WTC11 (cell line): Measurements from ENCODE around the gene ACTN2. TPM values are rescaled to one million over a fixed set of nuclear protein-coding genes. Genes with fewer than 3 reads are reported as not detected.

ENCODE experiments used
- ATAC-seq: fragments of 200-7000 bp; cut with Tn5 transposase; 2 replicates; pipeline ENCODE4 v1.10.0; 2021; ENCODE audit warnings: mild to moderate bottlenecking, moderate library complexity
- CTCF ChIA-PET: fragments of 300-600 bp; sonication (Branson Sonifier 250); formaldehyde crosslinking; loops from one replicate; lab custom pipeline; 2021; ENCODE audit warnings: antibody characterized with exemption; lab: Charles Lee
- POLR2A ChIA-PET: fragments of 350-600 bp; sonication (Branson Sonifier 250); formaldehyde crosslinking; loops from one replicate; lab custom pipeline; 2021; ENCODE audit warnings: antibody characterized with exemption; lab: Charles Lee
- DNase-seq: peaks from one replicate; pipeline ENCODE4 v3.0.0; 2021; ENCODE audit warnings: low spot score
- H3K27ac Mint-ChIP-seq: 2 replicates; pipeline ENCODE4 v1.8.0; 2021; ENCODE audit warnings: mixed read lengths
- H3K27me3 Mint-ChIP-seq: 2 replicates; pipeline ENCODE4 v1.8.0; 2021; ENCODE audit warnings: low read depth, mild to moderate bottlenecking, moderate library complexity, mixed read lengths
- H3K36me3 Mint-ChIP-seq: 2 replicates; pipeline ENCODE4 v1.8.0; 2021; ENCODE audit warnings: mixed read lengths
- H3K4me1 Mint-ChIP-seq: 2 replicates; pipeline ENCODE4 v1.8.0; 2022; ENCODE audit warnings: mixed read lengths
- H3K4me3 Mint-ChIP-seq: 2 replicates; pipeline ENCODE4 v1.8.0; 2021; ENCODE audit warnings: mild to moderate bottlenecking, moderate library complexity, mixed read lengths
- H3K9me3 Mint-ChIP-seq: 2 replicates; pipeline ENCODE4 v1.8.0; 2021; ENCODE audit warnings: mixed read lengths
- ATF1 ChIP-seq: sonication (generic); formaldehyde crosslinking; IDR thresholded peaks from 2 replicates; pipeline ENCODE4 v1.8.1; 2023; ENCODE audit warnings: mild to moderate bottlenecking, moderate library complexity, missing genetic modification reagents
- ATF6 ChIP-seq: sonication (generic); formaldehyde crosslinking; IDR thresholded peaks from 2 replicates; pipeline ENCODE4 v1.8.1; 2023; ENCODE audit warnings: mild to moderate bottlenecking, missing genetic modification reagents
- CDX4 ChIP-seq: fragments of 250-450 bp; sonication (Bioruptor Pico); IDR thresholded peaks from 2 replicates; pipeline ENCODE4 v1.9.0; 2021; ENCODE audit warnings: moderate library complexity, mild to moderate bottlenecking, inconsistent platforms, borderline replicate concordance
- CREM ChIP-seq: sonication (generic); formaldehyde crosslinking; IDR thresholded peaks from 2 replicates; pipeline ENCODE4 v1.8.1; 2022; ENCODE audit warnings: mild to moderate bottlenecking, missing genetic modification reagents, moderate library complexity
- MYBL2 ChIP-seq: sonication (generic); formaldehyde crosslinking; IDR thresholded peaks from 2 replicates; pipeline ENCODE4 v1.8.1; 2023; ENCODE audit warnings: mild to moderate bottlenecking, moderate library complexity, missing genetic modification reagents
- NFATC4 ChIP-seq: fragments of 250-450 bp; sonication (Bioruptor Pico); IDR thresholded peaks from 2 replicates; pipeline ENCODE4 v1.9.0; 2021; ENCODE audit warnings: mild to moderate bottlenecking
- SOX15 ChIP-seq: fragments of 250-450 bp; sonication (Bioruptor Pico); IDR thresholded peaks from 2 replicates; pipeline ENCODE4 v1.9.0; 2021; ENCODE audit warnings: mild to moderate bottlenecking
- TEAD4 ChIP-seq: sonication (generic); formaldehyde crosslinking; IDR thresholded peaks from 2 replicates; pipeline ENCODE4 v1.8.0; 2022; ENCODE audit warnings: mild to moderate bottlenecking, missing genetic modification reagents
- ZBTB21 ChIP-seq: sonication (generic); formaldehyde crosslinking; IDR thresholded peaks from 2 replicates; pipeline ENCODE4 v1.8.1; 2023; ENCODE audit warnings: mild to moderate bottlenecking, missing genetic modification reagents, borderline replicate concordance
- ZNF121 ChIP-seq: sonication (generic); formaldehyde crosslinking; IDR thresholded peaks from 2 replicates; pipeline ENCODE4 v1.8.0; 2023; ENCODE audit warnings: missing genetic modification reagents
- ZNF263 ChIP-seq: sonication (generic); formaldehyde crosslinking; IDR thresholded peaks from 2 replicates; pipeline ENCODE4 v1.8.1; 2022; ENCODE audit warnings: low read depth, mild to moderate bottlenecking, moderate library complexity, missing genetic modification reagents
- ZNF317 ChIP-seq: sonication (generic); formaldehyde crosslinking; IDR thresholded peaks from 2 replicates; pipeline ENCODE4 v1.8.1; 2023; ENCODE audit warnings: low read depth, mild to moderate bottlenecking, moderate library complexity, missing genetic modification reagents, borderline replicate concordance
- ZNF423 ChIP-seq: fragments of 250-450 bp; sonication (Bioruptor Pico); IDR thresholded peaks from 2 replicates; pipeline ENCODE4 v2.1.2; 2022; ENCODE audit warnings: mild to moderate bottlenecking, moderate library complexity
- ZNF512 ChIP-seq: sonication (generic); formaldehyde crosslinking; IDR thresholded peaks from 2 replicates; pipeline ENCODE4 v1.8.1; 2022; ENCODE audit warnings: missing genetic modification reagents, borderline replicate concordance
- total RNA-seq: library from RNA; stranded (reverse); gene quantifications from 3 replicates; pipeline ENCODE4 v1.2.3, GENCODE V29; 2021
- TF ChIP-seq, protein P1 (sequence below): fragments of 250-450 bp; sonication (Bioruptor Pico); IDR thresholded peaks from 2 replicates; pipeline ENCODE4 v1.9.0; 2021; ENCODE audit warnings: mild to moderate bottlenecking
- TF ChIP-seq, protein P2 (sequence below): sonication (generic); formaldehyde crosslinking; IDR thresholded peaks from 2 replicates; pipeline ENCODE4 v1.8.0; 2022; ENCODE audit warnings: missing genetic modification reagents

Gene ACTN2
- total RNA-seq, 1 experiment from 2014 or later, result 2.0 TPM

GRCh38 chr1:236751935-236752334 is 65.6 kb downstream of the ACTN2 start (continued):
- TF ChIP-seq, protein P1, sequence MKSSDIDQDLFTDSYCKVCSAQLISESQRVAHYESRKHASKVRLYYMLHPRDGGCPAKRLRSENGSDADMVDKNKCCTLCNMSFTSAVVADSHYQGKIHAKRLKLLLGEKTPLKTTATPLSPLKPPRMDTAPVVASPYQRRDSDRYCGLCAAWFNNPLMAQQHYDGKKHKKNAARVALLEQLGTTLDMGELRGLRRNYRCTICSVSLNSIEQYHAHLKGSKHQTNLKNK (CRISPR knock-in tag), result no peak

DNA sequence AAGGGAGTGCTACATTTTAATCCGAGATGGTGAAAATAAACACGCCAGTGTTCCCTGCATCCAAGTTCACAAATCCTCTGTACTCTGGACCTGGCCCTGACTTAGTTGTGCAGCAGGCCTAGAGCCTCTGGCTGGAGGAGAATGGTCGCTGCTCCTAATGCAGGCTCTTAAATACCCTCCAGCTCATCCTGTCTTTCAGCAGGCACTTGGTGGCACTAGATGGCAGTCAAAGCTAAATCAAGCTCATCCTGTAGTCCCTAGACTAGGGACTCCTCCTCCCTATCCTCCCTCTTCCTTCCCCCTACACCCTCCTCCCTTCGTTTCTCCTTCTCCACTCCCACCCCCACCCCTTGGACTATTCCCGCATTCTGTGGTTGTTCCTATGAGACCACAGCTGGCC is 67.2 kb downstream of the ACTN2 start:
- POLR2A ChIA-PET, result no interaction called here

GRCh38 chr1:236753964-236754363 is 67.7 kb downstream of the ACTN2 start:
- POLR2A ChIA-PET, result no interaction called here
- H3K4me3 Mint-ChIP-seq, result no peak overlapping the region
- no peaks in the 10 kb centered on the region; the same call in 1 of the 2 replicates for H3K36me3 Mint-ChIP-seq
- DNase-seq, result no peak
- TF ChIP-seq NFATC4 (CRISPR knock-in tag) (no peak), SOX15 (CRISPR knock-in tag) (no peak), MYBL2 (CRISPR knock-in tag) (no peak), ZNF512 (CRISPR knock-in tag) (no peak), ZNF423 (no peak), TEAD4 (CRISPR knock-in tag) (no peak), CREM (no peak)
- TF ChIP-seq, all 79 proteins: peak for 0
- no peaks in the 10 kb centered on the region for H3K27me3 Mint-ChIP-seq
- no peaks in the 10 kb centered on the region for H3K9me3 Mint-ChIP-seq
- no peaks in the 10 kb centered on the region for H3K4me1 Mint-ChIP-seq
- H3K27ac Mint-ChIP-seq, result no peak overlapping the region
- ATAC-seq, result no peak
- CTCF ChIA-PET, result interaction anchor here (0.6 to 2.3 kb wide), 13 partner anchors 17 to 1046 kb away, joined by 3 to 24 read pairs (median 4); partner anchors contain the start of gene MTR

More for the DNA sequence above, 67.2 kb downstream of the ACTN2 start:
- peak; percentile 30 for DNase-seq
- no peak overlapping the region for H3K4me3 Mint-ChIP-seq
- TF ChIP-seq ZNF263 (CRISPR knock-in tag), result peak; percentile 95
- TF ChIP-seq ZBTB21 (CRISPR knock-in tag), result no peak
- no peak for TF ChIP-seq CDX4 (CRISPR knock-in tag)
- TF ChIP-seq, all 79 proteins: peak for 1
- Mint-ChIP-seq H3K36me3 (no peaks in the 10 kb centered on the region; the same call in 1 of the 2 replicates), H3K27me3 (no peaks in the 10 kb centered on the region), H3K27ac (no peak overlapping the region), H3K9me3 (no peaks in the 10 kb centered on the region), H3K4me1 (no peaks in the 10 kb centered on the region)
- CTCF ChIA-PET, result interaction anchor here (0.6 to 2.3 kb wide), 14 partner anchors 18 to 1046 kb away, joined by 3 to 24 read pairs (median 4); partner anchors contain the start of gene MTR
- peak; percentile 99 for ATAC-seq

DNA sequence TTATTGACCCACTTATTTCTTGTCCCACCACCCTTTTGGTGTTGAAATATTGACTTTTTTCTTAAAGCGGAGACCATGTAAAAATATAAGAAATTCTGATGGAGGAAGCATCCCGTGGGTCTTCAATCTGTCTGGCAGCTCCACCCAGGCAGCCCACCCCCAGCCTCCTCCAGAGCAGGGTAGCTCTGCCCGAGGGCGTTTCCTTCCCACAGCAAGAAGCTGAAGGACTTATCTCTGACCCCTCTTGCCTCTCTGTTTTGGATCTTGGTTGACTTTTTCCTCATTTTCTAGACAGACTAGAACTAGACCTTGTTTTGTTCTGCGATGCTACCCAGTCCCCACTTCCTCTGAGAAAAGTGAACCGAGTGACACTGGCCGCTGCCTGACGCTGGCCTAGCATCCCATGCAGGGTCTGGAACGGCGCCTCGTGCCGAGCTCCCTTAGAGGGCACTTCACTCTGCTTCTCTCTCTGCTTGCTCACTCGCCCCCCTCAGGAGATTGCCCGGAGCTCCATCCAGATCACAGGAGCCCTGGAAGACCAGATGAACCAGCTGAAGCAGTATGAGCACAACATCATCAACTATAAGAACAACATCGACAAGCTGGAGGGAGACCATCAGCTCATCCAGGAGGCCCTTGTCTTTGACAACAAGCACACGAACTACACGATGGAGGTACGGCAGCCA is 68.4 kb downstream of the ACTN2 start:
- no peaks in the 10 kb centered on the region; the same call in 1 of the 2 replicates for H3K36me3 Mint-ChIP-seq
- POLR2A ChIA-PET, result no interaction called here
- H3K27me3 Mint-ChIP-seq, result no peaks in the 10 kb centered on the region
- ATAC-seq (no peak), DNase-seq (no peak)
- no peak overlapping the region for H3K4me3 Mint-ChIP-seq
- H3K9me3 Mint-ChIP-seq, result no peaks in the 10 kb centered on the region
- H3K4me1 Mint-ChIP-seq, result no peaks in the 10 kb centered on the region
- CTCF ChIA-PET, result interaction anchor here (1.2 to 2.3 kb wide), 3 partner anchors 12 to 632 kb away, joined by 3 to 24 read pairs (median 8); no protein-coding TSS in a partner anchor
- no peak overlapping the region for H3K27ac Mint-ChIP-seq
- TF ChIP-seq ATF1 (no peak), ZNF317 (CRISPR knock-in tag) (no peak), ATF6 (CRISPR knock-in tag) (no peak), ZNF512 (CRISPR knock-in tag) (no peak), ZNF121 (no peak)
- TF ChIP-seq, protein P2, sequence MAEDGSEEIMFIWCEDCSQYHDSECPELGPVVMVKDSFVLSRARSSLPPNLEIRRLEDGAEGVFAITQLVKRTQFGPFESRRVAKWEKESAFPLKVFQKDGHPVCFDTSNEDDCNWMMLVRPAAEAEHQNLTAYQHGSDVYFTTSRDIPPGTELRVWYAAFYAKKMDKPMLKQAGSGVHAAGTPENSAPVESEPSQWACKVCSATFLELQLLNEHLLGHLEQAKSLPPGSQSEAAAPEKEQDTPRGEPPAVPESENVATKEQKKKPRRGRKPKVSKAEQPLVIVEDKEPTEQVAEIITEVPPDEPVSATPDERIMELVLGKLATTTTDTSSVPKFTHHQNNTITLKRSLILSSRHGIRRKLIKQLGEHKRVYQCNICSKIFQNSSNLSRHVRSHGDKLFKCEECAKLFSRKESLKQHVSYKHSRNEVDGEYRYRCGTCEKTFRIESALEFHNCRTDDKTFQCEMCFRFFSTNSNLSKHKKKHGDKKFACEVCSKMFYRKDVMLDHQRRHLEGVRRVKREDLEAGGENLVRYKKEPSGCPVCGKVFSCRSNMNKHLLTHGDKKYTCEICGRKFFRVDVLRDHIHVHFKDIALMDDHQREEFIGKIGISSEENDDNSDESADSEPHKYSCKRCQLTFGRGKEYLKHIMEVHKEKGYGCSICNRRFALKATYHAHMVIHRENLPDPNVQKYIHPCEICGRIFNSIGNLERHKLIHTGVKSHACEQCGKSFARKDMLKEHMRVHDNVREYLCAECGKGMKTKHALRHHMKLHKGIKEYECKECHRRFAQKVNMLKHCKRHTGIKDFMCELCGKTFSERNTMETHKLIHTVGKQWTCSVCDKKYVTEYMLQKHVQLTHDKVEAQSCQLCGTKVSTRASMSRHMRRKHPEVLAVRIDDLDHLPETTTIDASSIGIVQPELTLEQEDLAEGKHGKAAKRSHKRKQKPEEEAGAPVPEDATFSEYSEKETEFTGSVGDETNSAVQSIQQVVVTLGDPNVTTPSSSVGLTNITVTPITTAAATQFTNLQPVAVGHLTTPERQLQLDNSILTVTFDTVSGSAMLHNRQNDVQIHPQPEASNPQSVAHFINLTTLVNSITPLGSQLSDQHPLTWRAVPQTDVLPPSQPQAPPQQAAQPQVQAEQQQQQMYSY (CRISPR knock-in tag), result no peak
- TF ChIP-seq, protein P1 (CRISPR knock-in tag), result no peak
